HG03565 (cell line): ENCODE measurements around the gene ZNF480.
"Not testable (repeated sequence)": the region's sequence is repeated elsewhere in the genome, so short reads cannot be mapped to it uniquely, and the experiment has no call there.

Source experiments
- ATAC-seq: cut with Tn5 transposase; IDR thresholded peaks from one replicate; pipeline ENCODE4 v1.9.1; 2021; ENCODE audit warnings: mild to moderate bottlenecking, moderate library complexity; ENCODE audit not compliant: unreplicated experiment

ZNF480 gene

GRCh38 chr19:52336791-52337381 lies 39.9 kb downstream of the ZNF480 start:
- no peak for ATAC-seq

GRCh38 chr19:52339022-52339421 lies 42.1 kb downstream of the ZNF480 start:
- not testable (repeated sequence) for ATAC-seq

GRCh38 chr19:52343548-52343947 lies 46.6 kb downstream of the ZNF480 start:
- no peak for ATAC-seq

- ATAC-seq = no peak
Measured at GRCh38 chr19:52345162-52345561, 48.2 kb downstream of the ZNF480 start.

- ATAC-seq = no peak
Measured at GRCh38 chr19:52351512-52351911, 54.5 kb downstream of the ZNF480 start.

- no peak for ATAC-seq
Measured at GRCh38 chr19:52366414-52366824, 69.5 kb downstream of the ZNF480 start.

GRCh38 chr19:52369559-52370340 lies 72.8 kb downstream of the ZNF480 start, which contains the start of gene ZNF880:
Gene ZNF880, plus strand, starts transcription at chr19:52369923. Its CDS starts 43 bp downstream, at chr19:52369966.
- ATAC-seq = peak; percentile 54

GRCh38 chr19:52370341-52370710 lies 73.4 kb downstream of the ZNF480 start:
- no peak for ATAC-seq
